Ovary (tissue), 3 donors: ENCODE results near the gene HSPA12A.

Experiments
- CTCF ChIP-seq, 3 donors: fragments of 450-650 bp in 2 of 3; fragments of 200-600 bp in 1 of 3; IDR thresholded peaks; one replicate each; pipeline versions ENCODE4 v1.5.1 to v1.8.0; 2016 to 2022; ENCODE audit warnings: antibody characterized with exemption in 3 of 3, mild to moderate bottlenecking in 1 of 3
- EP300 ChIP-seq: sonication (generic); formaldehyde crosslinking; IDR thresholded peaks from one replicate; pipeline ENCODE4 v1.6.1; 2017; ENCODE audit warnings: antibody characterized with exemption
- POLR2A ChIP-seq: fragments of 450-650 bp; IDR thresholded peaks from one replicate; pipeline ENCODE4 v1.6.1; 2017; ENCODE audit warnings: antibody characterized with exemption, mild to moderate bottlenecking, moderate library complexity
- donor health status: DM: no; HTN: no; CAD: no.

GRCh38 chr10:116692225-116692624, 50.1 kb downstream of the HSPA12A start:
- TF ChIP-seq CTCF (IDR thresholded peaks at IDR 0.05) (no peak), POLR2A (no peak), EP300 (no peak)
